HepG2 (cell line): ENCODE data around the gene CACNA1G. TPM values are rescaled to one million over a fixed set of nuclear protein-coding genes. Genes with fewer than 3 reads are reported as not detected.

Source experiments
- ATAC-seq: fragments of 200-7000 bp; cut with Tn5 transposase; 3 replicates; pipeline ENCODE4 v1.9.1; 2020; ENCODE audit warnings: mild to moderate bottlenecking, moderate library complexity
- BruUV-seq: library from RNA; stranded (reverse); fragments of 400-500 nt; replicated peaks from 2 replicates; lab custom pipeline; 2021; lab: Mats Ljungman, UMichigan
- CTCF ChIA-PET: fragments of 300-600 bp; formaldehyde crosslinking; extraction: SDS; loops from one replicate; lab custom pipeline; 2021; ENCODE audit warnings: low total read pairs, inconsistent platforms, low intra/inter-chr PET ratio; lab: Yijun Ruan, JAX
- POLR2A ChIA-PET: fragments of 350-600 bp; sonication (Branson Sonifier 250); formaldehyde crosslinking; loops from one replicate; lab custom pipeline; 2020; ENCODE audit warnings: antibody characterized with exemption, inconsistent platforms; lab: Yijun Ruan, JAX
- DNase-seq: peaks from one replicate; pipeline ENCODE4 v3.0.0-alpha.2; 2015; ENCODE audit warnings: low spot score
- FAIRE-seq: peaks from 3 replicates; lab custom pipeline; 2011; peaks lifted over from hg19 to GRCh38; lab: Jason Lieb, UNC
- H2AFZ ChIP-seq: one replicate; pipeline ENCODE4 v1.6.1; 2011; ENCODE audit warnings: low read length, inconsistent platforms
- H3K27ac ChIP-seq: fragments of 300-600 bp; 3 replicates; pipeline ENCODE4 v1.8.0; 2011; ENCODE audit warnings: mixed run types, mild to moderate bottlenecking, mixed read lengths, low read length, inconsistent platforms; ENCODE audit not compliant: insufficient read depth; ENCODE audit errors: extremely low read length
- H3K27me3 ChIP-seq, 2 experiments: fragments of 200-600 bp in 1 of 2; 2 replicates in 1 of 2; 3 replicates in 1 of 2; pipeline versions ENCODE4 v1.6.0 to v1.8.0; 2011; ENCODE audit warnings: low read length in 2 of 2, mild to moderate bottlenecking in 2 of 2, moderate library complexity in 2 of 2, inconsistent platforms in 1 of 2; ENCODE audit not compliant: insufficient read depth in 2 of 2, control insufficient read depth in 1 of 2
- H3K36me3 ChIP-seq, 2 experiments: fragments of 200-600 bp in 1 of 2; replicated peaks in 1 of 2; 2 replicates in 1 of 2; 3 replicates in 1 of 2; pipeline versions ENCODE4 v1.5.1 to v1.8.0; 2011; ENCODE audit warnings: low read length in 2 of 2, inconsistent platforms in 1 of 2; ENCODE audit not compliant: insufficient read depth in 2 of 2, control insufficient read depth in 1 of 2
- H3K4me1 ChIP-seq: 2 replicates; pipeline ENCODE4 v1.5.1; 2012; ENCODE audit warnings: low read length, inconsistent platforms; ENCODE audit not compliant: insufficient read depth
- H3K4me2 ChIP-seq: 2 replicates; pipeline ENCODE4 v1.6.0; 2011; ENCODE audit warnings: low read depth, low read length, inconsistent platforms
- H3K4me3 ChIP-seq, 3 experiments: fragments of 200-600 bp in 1 of 3; sonication (generic), shearing (Covaris generic) in 1 of 3; replicated peaks in 1 of 3; 2 replicates each; pipeline ENCODE4 v1.5.1; 2011 to 2016; ENCODE audit warnings: low read length in 3 of 3, inconsistent platforms in 2 of 3, low read depth in 2 of 3, mild to moderate bottlenecking in 2 of 3, control low read depth in 1 of 3, mixed read lengths in 1 of 3; ENCODE audit not compliant: insufficient read depth in 1 of 3
- H3K79me2 ChIP-seq: one replicate; pipeline ENCODE4 v1.6.1; 2011; ENCODE audit warnings: low read length, inconsistent platforms; ENCODE audit not compliant: insufficient read depth
- H3K9ac ChIP-seq: 2 replicates; pipeline ENCODE4 v1.6.0; 2011; ENCODE audit warnings: mild to moderate bottlenecking, low read depth, low read length, inconsistent platforms; ENCODE audit not compliant: insufficient read depth
- H3K9me3 ChIP-seq: 2 replicates; pipeline ENCODE4 v1.5.1; 2012; ENCODE audit warnings: mild to moderate bottlenecking, low read length
- H4K20me1 ChIP-seq: 2 replicates; pipeline ENCODE4 v1.6.0; 2011; ENCODE audit warnings: inconsistent platforms, mild to moderate bottlenecking, low read length, moderate library complexity; ENCODE audit not compliant: insufficient read depth
- ADNP ChIP-seq: sonication (generic); formaldehyde crosslinking; IDR thresholded peaks from 2 replicates; pipeline ENCODE4 v1.4.0; 2020; ENCODE audit warnings: missing genetic modification reagents
- ATAD3A ChIP-seq: sonication (generic); formaldehyde crosslinking; IDR thresholded peaks from 2 replicates; pipeline ENCODE4 v1.4.0; 2020; ENCODE audit warnings: missing genetic modification reagents
- FOSL2 ChIP-seq: sonication (generic); formaldehyde crosslinking; IDR thresholded peaks from 2 replicates; pipeline ENCODE4 v1.4.0; 2020; ENCODE audit warnings: missing genetic modification reagents
- NFRKB ChIP-seq: fragments of 450-650 bp; IDR thresholded peaks from 2 replicates; pipeline ENCODE4 v1.6.1; 2017
- RAD51 ChIP-seq: fragments of 450-650 bp; IDR thresholded peaks from 2 replicates; pipeline ENCODE4 v1.6.1; 2016; ENCODE audit warnings: borderline replicate concordance
- SRSF9 ChIP-seq: fragments of 200-400 bp; formaldehyde crosslinking; IDR thresholded peaks from 2 replicates; pipeline ENCODE4 v1.6.1; 2018; ENCODE audit warnings: borderline replicate concordance, mild to moderate bottlenecking, low read depth, low read length; ENCODE audit not compliant: insufficient read depth, poor library complexity, severe bottlenecking
- ZBTB20 ChIP-seq: sonication (generic); formaldehyde crosslinking; IDR thresholded peaks from 2 replicates; pipeline ENCODE4 v1.8.1; 2023; ENCODE audit warnings: missing genetic modification reagents, low read depth, mild to moderate bottlenecking, borderline replicate concordance
- ZFAT ChIP-seq: sonication (generic); formaldehyde crosslinking; conservative IDR thresholded peaks from 2 replicates; pipeline ENCODE4 v1.8.1; 2023; ENCODE audit warnings: missing genetic modification reagents, inconsistent platforms
- ZKSCAN5 ChIP-seq: sonication (generic); formaldehyde crosslinking; IDR thresholded peaks from 2 replicates; pipeline ENCODE4 v1.5.1; 2020; ENCODE audit warnings: mild to moderate bottlenecking, missing genetic modification reagents
- ZNF460 ChIP-seq: sonication (generic); formaldehyde crosslinking; IDR thresholded peaks from 2 replicates; pipeline ENCODE4 v1.5.1; 2020; ENCODE audit warnings: missing genetic modification reagents, mild to moderate bottlenecking, borderline replicate concordance
- ZNF572 ChIP-seq: sonication (generic); formaldehyde crosslinking; IDR thresholded peaks from 2 replicates; pipeline ENCODE4 v1.5.1; 2020; ENCODE audit warnings: mild to moderate bottlenecking, missing genetic modification reagents
- WGBS: methylation state at CpG from one replicate; pipeline ENCODE4 v1.1.6; 2017; ENCODE audit warnings: low lambda C conversion rate; 5-methylcytosine and 5-hydroxymethylcytosine counted together
- in situ Hi-C: cut with HindIII; loops from 2 replicates; pipeline ENCODE4 v1.10.0; 2017; ENCODE audit warnings: low pct_unique_long_range_greater_than_20kb; ENCODE audit not compliant: extremely low pct_ligation_motif_present
- intact Hi-C: fragments of 100-400 bp; cut with micrococcal nuclease; formaldehyde crosslinking; loops from one replicate; pipeline ENCODE4 v1.10.0; 2022; ENCODE audit not compliant: unreplicated experiment
- polyA plus RNA-seq, 8 experiments: library from polyadenylated mRNA; depleted of rRNA in 3 of 8; stranded (reverse) in 7 of 8; unstranded in 1 of 8; fragments of >200 nt; fragmentation: Illumina TruSeq in 4 of 8; extraction: Trizol in 4 of 8; gene quantifications; 2 replicates each; pipeline versions ENCODE4 v1.2.1 to v1.2.3, GENCODE V29; 2011 to 2016; ENCODE audit warnings: low read depth in 4 of 8, missing spikeins in 1 of 8, mixed read lengths in 1 of 8; ENCODE audit not compliant: insufficient read depth in 1 of 8
- total RNA-seq, 5 experiments: library from RNA; depleted of rRNA; stranded (reverse); fragments of >200 nt; fragmentation: Illumina TruSeq; extraction: Trizol; gene quantifications; 2 replicates each; pipeline ENCODE4 v1.2.3, GENCODE V29; 2016; ENCODE audit warnings: low read depth in 1 of 5
- TF ChIP-seq, protein P1 (sequence below): sonication (generic); formaldehyde crosslinking; IDR thresholded peaks from 2 replicates; pipeline ENCODE4 v1.5.0; 2020; ENCODE audit warnings: missing genetic modification reagents
- TF ChIP-seq, protein P2 (sequence below): sonication (generic); formaldehyde crosslinking; IDR thresholded peaks from 2 replicates; pipeline ENCODE4 v1.5.0; 2020; ENCODE audit warnings: mild to moderate bottlenecking, missing genetic modification reagents
- TF ChIP-seq, protein P3 (sequence below): sonication (generic); formaldehyde crosslinking; IDR thresholded peaks from 2 replicates; pipeline ENCODE4 v1.4.0; 2020; ENCODE audit warnings: missing genetic modification reagents, borderline replicate concordance

CACNA1G gene
- total and polyA plus RNA-seq, 2 of the 13 experiments (the other 11 are each of a cell fraction or from before 2014, with no cell fraction given) = 0.02 TPM; not detected in 1

DNA sequence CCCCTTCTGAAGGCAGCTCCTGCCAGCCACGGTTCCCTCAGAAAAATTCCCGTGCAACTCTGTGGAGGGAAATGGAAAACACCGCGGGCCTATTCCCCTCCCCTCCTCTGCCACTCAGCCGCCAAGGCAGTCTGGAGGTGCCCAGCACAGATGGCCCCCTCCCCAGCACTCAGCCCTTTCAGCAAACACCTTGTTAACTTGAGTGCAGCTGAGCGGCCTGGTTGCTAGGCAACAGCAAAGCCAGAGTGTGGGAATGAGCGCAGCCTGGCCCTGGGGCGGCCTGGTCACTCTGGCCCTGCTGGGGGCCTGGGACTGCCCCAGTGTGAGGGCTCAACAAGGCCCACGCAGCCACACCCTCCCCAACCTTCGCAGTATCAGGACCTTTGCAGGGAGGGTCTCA lies 32.8 kb downstream of the CACNA1G start (continued):
- TF ChIP-seq ZNF572 (CRISPR knock-in tag) = no peak

DNA sequence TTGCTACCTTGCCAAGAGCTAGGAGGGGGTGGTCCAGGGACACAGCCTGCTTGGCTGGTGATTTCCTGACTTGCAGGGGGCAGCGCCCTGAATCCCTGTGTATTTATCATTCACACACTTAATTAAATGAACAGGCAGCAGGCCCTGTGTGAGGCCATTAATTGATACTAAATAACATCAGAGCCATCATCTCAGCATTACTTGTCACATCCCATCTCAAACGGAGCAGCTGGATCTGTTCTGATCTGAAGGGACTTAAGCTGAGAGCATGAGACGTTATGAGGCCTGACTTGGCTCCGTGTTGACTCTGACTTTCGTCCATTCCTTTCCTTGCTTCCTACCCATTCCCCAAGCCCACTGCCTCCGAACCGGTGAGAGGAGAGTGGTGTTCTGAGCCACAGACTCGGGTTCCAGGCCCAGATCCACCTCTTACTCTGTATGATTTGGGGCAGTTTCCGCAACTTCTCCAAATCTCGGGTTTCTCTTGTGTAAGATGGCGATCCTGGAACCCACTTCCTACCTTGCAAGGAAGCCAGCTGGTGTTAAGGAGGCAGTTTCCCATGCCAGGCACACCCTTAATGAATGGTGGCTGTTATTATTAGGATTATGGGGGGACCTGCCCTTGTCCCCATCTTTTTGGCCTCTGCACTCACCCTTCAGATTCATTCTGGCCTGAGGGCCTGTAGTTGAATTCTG lies 33.8 kb downstream of the CACNA1G start:
- ChIA-PET CTCF (no interaction called here), POLR2A (no interaction called here)
- Histone ChIP-seq H3K9ac (no peak overlapping the region), H3K27me3 (peaks cover 28 to 89% of the 10 kb centered on the region in 2 experiments; a peak in 4 of 5 replicates), H3K36me3 (no peaks in the 10 kb centered on the region; a peak in 1 of 5 replicates), H4K20me1 (no peaks in the 10 kb centered on the region; the same call in 1 of the 2 replicates), H3K27ac (no peak overlapping the region), H3K4me1 (peaks cover 18% of the 10 kb centered on the region), H3K4me2 (no peak overlapping the region), H3K79me2 (no peaks in the 10 kb centered on the region), H2AFZ (no peak overlapping the region), H3K4me3 (no peak overlapping the region), H3K9me3 (no peaks in the 10 kb centered on the region)
- in situ Hi-C loops = no loop called here
- intact Hi-C loops = no loop called here
- DNase-seq (no peak), ATAC-seq (no peak), FAIRE-seq (no peak)
- BruUV-seq = no TSS peak
- 30% methylated on average over 11 of the region's 11 CpGs for WGBS
- TF ChIP-seq ZKSCAN5 (no peak), ZFAT (CRISPR knock-in tag) (no peak), RAD51 (no peak), ZBTB20 (no peak), ZNF460 (CRISPR knock-in tag) (no peak), ATAD3A (no peak), NFRKB (no peak), SRSF9 (no peak), ADNP (no peak), FOSL2 (CRISPR knock-in tag) (no peak)
- TF ChIP-seq, protein P1, sequence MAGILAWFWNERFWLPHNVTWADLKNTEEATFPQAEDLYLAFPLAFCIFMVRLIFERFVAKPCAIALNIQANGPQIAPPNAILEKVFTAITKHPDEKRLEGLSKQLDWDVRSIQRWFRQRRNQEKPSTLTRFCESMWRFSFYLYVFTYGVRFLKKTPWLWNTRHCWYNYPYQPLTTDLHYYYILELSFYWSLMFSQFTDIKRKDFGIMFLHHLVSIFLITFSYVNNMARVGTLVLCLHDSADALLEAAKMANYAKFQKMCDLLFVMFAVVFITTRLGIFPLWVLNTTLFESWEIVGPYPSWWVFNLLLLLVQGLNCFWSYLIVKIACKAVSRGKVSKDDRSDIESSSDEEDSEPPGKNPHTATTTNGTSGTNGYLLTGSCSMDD (CRISPR knock-in tag) = no peak
- TF ChIP-seq, protein P2, sequence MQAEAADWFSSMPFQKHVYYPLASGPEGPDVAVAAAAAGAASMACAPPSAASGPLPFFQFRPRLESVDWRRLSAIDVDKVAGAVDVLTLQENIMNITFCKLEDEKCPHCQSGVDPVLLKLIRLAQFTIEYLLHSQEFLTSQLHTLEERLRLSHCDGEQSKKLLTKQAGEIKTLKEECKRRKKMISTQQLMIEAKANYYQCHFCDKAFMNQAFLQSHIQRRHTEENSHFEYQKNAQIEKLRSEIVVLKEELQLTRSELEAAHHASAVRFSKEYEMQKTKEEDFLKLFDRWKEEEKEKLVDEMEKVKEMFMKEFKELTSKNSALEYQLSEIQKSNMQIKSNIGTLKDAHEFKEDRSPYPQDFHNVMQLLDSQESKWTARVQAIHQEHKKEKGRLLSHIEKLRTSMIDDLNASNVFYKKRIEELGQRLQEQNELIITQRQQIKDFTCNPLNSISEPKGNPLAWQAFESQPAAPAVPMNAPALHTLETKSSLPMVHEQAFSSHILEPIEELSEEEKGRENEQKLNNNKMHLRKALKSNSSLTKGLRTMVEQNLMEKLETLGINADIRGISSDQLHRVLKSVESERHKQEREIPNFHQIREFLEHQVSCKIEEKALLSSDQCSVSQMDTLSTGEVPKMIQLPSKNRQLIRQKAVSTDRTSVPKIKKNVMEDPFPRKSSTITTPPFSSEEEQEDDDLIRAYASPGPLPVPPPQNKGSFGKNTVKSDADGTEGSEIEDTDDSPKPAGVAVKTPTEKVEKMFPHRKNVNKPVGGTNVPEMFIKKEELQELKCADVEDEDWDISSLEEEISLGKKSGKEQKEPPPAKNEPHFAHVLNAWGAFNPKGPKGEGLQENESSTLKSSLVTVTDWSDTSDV (CRISPR knock-in tag) = no peak
- TF ChIP-seq, protein P3, sequence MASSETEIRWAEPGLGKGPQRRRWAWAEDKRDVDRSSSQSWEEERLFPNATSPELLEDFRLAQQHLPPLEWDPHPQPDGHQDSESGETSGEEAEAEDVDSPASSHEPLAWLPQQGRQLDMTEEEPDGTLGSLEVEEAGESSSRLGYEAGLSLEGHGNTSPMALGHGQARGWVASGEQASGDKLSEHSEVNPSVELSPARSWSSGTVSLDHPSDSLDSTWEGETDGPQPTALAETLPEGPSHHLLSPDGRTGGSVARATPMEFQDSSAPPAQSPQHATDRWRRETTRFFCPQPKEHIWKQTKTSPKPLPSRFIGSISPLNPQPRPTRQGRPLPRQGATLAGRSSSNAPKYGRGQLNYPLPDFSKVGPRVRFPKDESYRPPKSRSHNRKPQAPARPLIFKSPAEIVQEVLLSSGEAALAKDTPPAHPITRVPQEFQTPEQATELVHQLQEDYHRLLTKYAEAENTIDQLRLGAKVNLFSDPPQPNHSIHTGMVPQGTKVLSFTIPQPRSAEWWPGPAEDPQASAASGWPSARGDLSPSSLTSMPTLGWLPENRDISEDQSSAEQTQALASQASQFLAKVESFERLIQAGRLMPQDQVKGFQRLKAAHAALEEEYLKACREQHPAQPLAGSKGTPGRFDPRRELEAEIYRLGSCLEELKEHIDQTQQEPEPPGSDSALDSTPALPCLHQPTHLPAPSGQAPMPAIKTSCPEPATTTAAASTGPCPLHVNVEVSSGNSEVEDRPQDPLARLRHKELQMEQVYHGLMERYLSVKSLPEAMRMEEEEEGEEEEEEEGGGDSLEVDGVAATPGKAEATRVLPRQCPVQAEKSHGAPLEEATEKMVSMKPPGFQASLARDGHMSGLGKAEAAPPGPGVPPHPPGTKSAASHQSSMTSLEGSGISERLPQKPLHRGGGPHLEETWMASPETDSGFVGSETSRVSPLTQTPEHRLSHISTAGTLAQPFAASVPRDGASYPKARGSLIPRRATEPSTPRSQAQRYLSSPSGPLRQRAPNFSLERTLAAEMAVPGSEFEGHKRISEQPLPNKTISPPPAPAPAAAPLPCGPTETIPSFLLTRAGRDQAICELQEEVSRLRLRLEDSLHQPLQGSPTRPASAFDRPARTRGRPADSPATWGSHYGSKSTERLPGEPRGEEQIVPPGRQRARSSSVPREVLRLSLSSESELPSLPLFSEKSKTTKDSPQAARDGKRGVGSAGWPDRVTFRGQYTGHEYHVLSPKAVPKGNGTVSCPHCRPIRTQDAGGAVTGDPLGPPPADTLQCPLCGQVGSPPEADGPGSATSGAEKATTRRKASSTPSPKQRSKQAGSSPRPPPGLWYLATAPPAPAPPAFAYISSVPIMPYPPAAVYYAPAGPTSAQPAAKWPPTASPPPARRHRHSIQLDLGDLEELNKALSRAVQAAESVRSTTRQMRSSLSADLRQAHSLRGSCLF (CRISPR knock-in tag) = no peak
